HepG2 (cell line): ENCODE measurements around the gene ARHGAP4. TPM values are rescaled to one million over a fixed set of nuclear protein-coding genes. Genes with fewer than 3 reads are reported as not detected.

Source experiments
- ARHGAP35 ChIP-seq: sonication (generic); formaldehyde crosslinking; IDR thresholded peaks from 2 replicates; pipeline ENCODE4 v1.9.0; 2022; ENCODE audit warnings: mild to moderate bottlenecking, inconsistent platforms, moderate library complexity, missing genetic modification reagents, borderline replicate concordance
- DR1 ChIP-seq: sonication (generic); formaldehyde crosslinking; IDR thresholded peaks from 2 replicates; pipeline ENCODE4 v1.8.0; 2021; ENCODE audit warnings: mild to moderate bottlenecking, missing genetic modification reagents, inconsistent platforms
- GTF2F1 ChIP-seq: fragments of 150-350 bp; IDR thresholded peaks from 2 replicates; pipeline ENCODE4 v1.6.1; 2014; ENCODE audit warnings: low read length
- HMGA1 ChIP-seq: sonication (generic); formaldehyde crosslinking; conservative IDR thresholded peaks from 2 replicates; pipeline ENCODE4 v1.4.0; 2020; ENCODE audit warnings: missing genetic modification reagents
- ISX ChIP-seq: sonication (generic); formaldehyde crosslinking; conservative IDR thresholded peaks from 2 replicates; pipeline ENCODE4 v1.5.0; 2020; ENCODE audit warnings: missing genetic modification reagents
- MBD4 ChIP-seq: IDR thresholded peaks from 2 replicates; pipeline ENCODE4 v1.6.1; 2012; ENCODE audit warnings: low read length, inconsistent platforms, borderline replicate concordance
- PATZ1 ChIP-seq: sonication (generic); formaldehyde crosslinking; IDR thresholded peaks from 2 replicates; pipeline ENCODE4 v1.4.0; 2020; ENCODE audit warnings: missing genetic modification reagents
- REST ChIP-seq, 2 experiments: IDR thresholded peaks; 2 replicates each; pipeline ENCODE4 v1.6.1; 2011 to 2012; ENCODE audit warnings: low read length in 2 of 2, borderline replicate concordance in 1 of 2, low read depth in 1 of 2, mild to moderate bottlenecking in 1 of 2, moderate library complexity in 1 of 2
- SIN3B ChIP-seq: fragments of 150-350 bp; IDR thresholded peaks from 2 replicates; pipeline ENCODE4 v1.6.1; 2014; ENCODE audit warnings: low read length
- STAT6 ChIP-seq: sonication (generic); formaldehyde crosslinking; IDR thresholded peaks from 2 replicates; pipeline ENCODE4 v1.4.0; 2020; ENCODE audit warnings: missing genetic modification reagents, mild to moderate bottlenecking, borderline replicate concordance
- TERF1 ChIP-seq: sonication (generic); formaldehyde crosslinking; IDR thresholded peaks from 2 replicates; pipeline ENCODE4 v1.8.0; 2022; ENCODE audit warnings: mild to moderate bottlenecking, missing genetic modification reagents, moderate library complexity
- ZBTB34 ChIP-seq: sonication (generic); formaldehyde crosslinking; IDR thresholded peaks from 2 replicates; pipeline ENCODE4 v1.8.0; 2022; ENCODE audit warnings: mild to moderate bottlenecking, missing genetic modification reagents
- ZBTB38 ChIP-seq: sonication (generic); formaldehyde crosslinking; IDR thresholded peaks from 2 replicates; pipeline ENCODE4 v1.5.1; 2020; ENCODE audit warnings: mild to moderate bottlenecking, missing genetic modification reagents
- ZBTB8A ChIP-seq: sonication (generic); formaldehyde crosslinking; IDR thresholded peaks from 2 replicates; pipeline ENCODE4 v1.4.0; 2020; ENCODE audit warnings: mild to moderate bottlenecking, low read depth, missing genetic modification reagents, borderline replicate concordance
- ZGPAT ChIP-seq: IDR thresholded peaks from 2 replicates; pipeline ENCODE4 v1.6.1; 2016; ENCODE audit warnings: mild to moderate bottlenecking
- polyA plus RNA-seq, 8 experiments: library from polyadenylated mRNA; depleted of rRNA in 3 of 8; stranded (reverse) in 7 of 8; unstranded in 1 of 8; fragments of >200 nt; fragmentation: Illumina TruSeq in 4 of 8; extraction: Trizol in 4 of 8; gene quantifications; 2 replicates each; pipeline versions ENCODE4 v1.2.1 to v1.2.3, GENCODE V29; 2011 to 2016; ENCODE audit warnings: low read depth in 4 of 8, missing spikeins in 1 of 8, mixed read lengths in 1 of 8; ENCODE audit not compliant: insufficient read depth in 1 of 8
- total RNA-seq, 5 experiments: library from RNA; depleted of rRNA; stranded (reverse); fragments of >200 nt; fragmentation: Illumina TruSeq; extraction: Trizol; gene quantifications; 2 replicates each; pipeline ENCODE4 v1.2.3, GENCODE V29; 2016; ENCODE audit warnings: low read depth in 1 of 5

Gene ARHGAP4
- total and polyA plus RNA-seq, 2 of the 13 experiments (the other 11 are each of a cell fraction or from before 2014, with no cell fraction given), result 0.57 to 0.64 TPM

- TF ChIP-seq STAT6, result peak; percentile 85
- peak; percentile 99 for TF ChIP-seq ZBTB38 (CRISPR knock-in tag)
- TF ChIP-seq HMGA1 (CRISPR knock-in tag), result no peak
- TF ChIP-seq GTF2F1, result no peak
- peak; percentile 93; the same call in 1 of the 2 replicates for TF ChIP-seq ZBTB8A (CRISPR knock-in tag)
- peak; percentile 100 for TF ChIP-seq ARHGAP35 (CRISPR knock-in tag)
- peak; percentile 99 for TF ChIP-seq ISX
- TF ChIP-seq SIN3B, result no peak
- TF ChIP-seq REST (IDR thresholded peaks at IDR 0.05; ENCODE audit: borderline replicate concordance in 1 of 2, low read depth in 1 of 2, low read length in 2 of 2), result peak; percentile 99
- peak; percentile 93 for TF ChIP-seq PATZ1 (CRISPR knock-in tag)
- peak; percentile 70 for TF ChIP-seq ZBTB34 (CRISPR knock-in tag)
- peak; percentile 98 for TF ChIP-seq TERF1
- peak; percentile 84 for TF ChIP-seq DR1
- no peak for TF ChIP-seq MBD4
- TF ChIP-seq ZGPAT (CRISPR knock-in tag), result peak; percentile 97
These were observed 50.5 kb downstream of the ARHGAP4 start (continued) for GRCh38 chrX:153875391-153876111.
